Endothelial cell of umbilical vein (primary cell): ENCODE measurements around the gene PGBD5.

Experiments used
- EZH2 ChIP-seq: IDR thresholded peaks from 2 replicates; pipeline ENCODE4 v1.6.1; 2012; ENCODE audit warnings: borderline replicate concordance, low read depth, mild to moderate bottlenecking, moderate library complexity, low read length, inconsistent platforms; ENCODE audit not compliant: severe bottlenecking
- FOS ChIP-seq: IDR thresholded peaks from 2 replicates; pipeline ENCODE4 v1.6.1; 2011; ENCODE audit warnings: mild to moderate bottlenecking, low read length, moderate library complexity, borderline replicate concordance; ENCODE audit not compliant: insufficient read depth
- MAX ChIP-seq: IDR thresholded peaks from 2 replicates; pipeline ENCODE4 v1.6.1; 2011; ENCODE audit not compliant: insufficient read depth, insufficient read length
- POLR2A ChIP-seq: IDR thresholded peaks from 2 replicates; pipeline ENCODE4 v1.6.1; 2012; ENCODE audit warnings: low read depth, mild to moderate bottlenecking, control low read depth, low read length
- POLR2AphosphoS5 ChIP-seq: IDR thresholded peaks from 2 replicates; pipeline ENCODE4 v1.6.1; 2012; ENCODE audit warnings: low read depth, mild to moderate bottlenecking, control low read depth, low read length, moderate library complexity; ENCODE audit not compliant: insufficient read depth
- TF ChIP-seq, protein P1 (sequence below), 2 donors: IDR thresholded peaks; 1 replicate in 1 of 2; 2 replicates in 1 of 2; pipeline ENCODE4 v1.5.1; 2011; ENCODE audit warnings: low read length in 2 of 2, mild to moderate bottlenecking in 2 of 2, moderate library complexity in 2 of 2, control low read depth in 1 of 2, inconsistent platforms in 1 of 2, low read depth in 1 of 2; ENCODE audit not compliant: insufficient read depth in 1 of 2; ENCODE audit errors: extremely low read depth in 1 of 2

GRCh38 chr1:230270559-230271281 lies 155.4 kb downstream of the PGBD5 start:
- TF ChIP-seq, protein P1, sequence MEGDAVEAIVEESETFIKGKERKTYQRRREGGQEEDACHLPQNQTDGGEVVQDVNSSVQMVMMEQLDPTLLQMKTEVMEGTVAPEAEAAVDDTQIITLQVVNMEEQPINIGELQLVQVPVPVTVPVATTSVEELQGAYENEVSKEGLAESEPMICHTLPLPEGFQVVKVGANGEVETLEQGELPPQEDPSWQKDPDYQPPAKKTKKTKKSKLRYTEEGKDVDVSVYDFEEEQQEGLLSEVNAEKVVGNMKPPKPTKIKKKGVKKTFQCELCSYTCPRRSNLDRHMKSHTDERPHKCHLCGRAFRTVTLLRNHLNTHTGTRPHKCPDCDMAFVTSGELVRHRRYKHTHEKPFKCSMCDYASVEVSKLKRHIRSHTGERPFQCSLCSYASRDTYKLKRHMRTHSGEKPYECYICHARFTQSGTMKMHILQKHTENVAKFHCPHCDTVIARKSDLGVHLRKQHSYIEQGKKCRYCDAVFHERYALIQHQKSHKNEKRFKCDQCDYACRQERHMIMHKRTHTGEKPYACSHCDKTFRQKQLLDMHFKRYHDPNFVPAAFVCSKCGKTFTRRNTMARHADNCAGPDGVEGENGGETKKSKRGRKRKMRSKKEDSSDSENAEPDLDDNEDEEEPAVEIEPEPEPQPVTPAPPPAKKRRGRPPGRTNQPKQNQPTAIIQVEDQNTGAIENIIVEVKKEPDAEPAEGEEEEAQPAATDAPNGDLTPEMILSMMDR (IDR thresholded peaks at IDR 0.05; ENCODE audit: extremely low read depth in 1 of 2, insufficient read depth in 1 of 2, low read depth in 1 of 2, low read length in 2 of 2) = no peak
- TF ChIP-seq FOS (no peak), POLR2AphosphoS5 (no peak), EZH2 (no peak), MAX (no peak), POLR2A (no peak)
